BJ (cell line): ENCODE data around the gene MYO15B. TPM values are rescaled to one million over a fixed set of nuclear protein-coding genes. Genes with fewer than 3 reads are reported as not detected.

Experiments
- CTCF ChIA-PET: fragments of 350-600 bp; formaldehyde crosslinking; extraction: SDS; loops from one replicate; lab custom pipeline; 2021; ENCODE audit warnings: antibody characterized with exemption, inconsistent platforms; lab: Yijun Ruan, JAX
- POLR2A ChIA-PET: fragments of 300-600 bp; sonication (Branson Sonifier 250); formaldehyde crosslinking; extraction: SDS; loops from one replicate; lab custom pipeline; 2021; ENCODE audit warnings: antibody characterized with exemption; lab: Charles Lee
- DNase-seq: peaks from one replicate; pipeline ENCODE4 v3.0.0-alpha.2; 2011; ENCODE audit warnings: low read depth
- H3K27me3 ChIP-seq: 2 replicates; pipeline ENCODE4 v1.6.0; 2011; ENCODE audit warnings: low read length; ENCODE audit not compliant: control insufficient read depth, insufficient read depth
- H3K36me3 ChIP-seq: 2 replicates; pipeline ENCODE4 v1.5.1; 2011; ENCODE audit warnings: low read length; ENCODE audit not compliant: control insufficient read depth, insufficient read depth
- H3K4me3 ChIP-seq: 2 replicates; pipeline ENCODE4 v1.5.1; 2011; ENCODE audit warnings: low read depth, mild to moderate bottlenecking, control low read depth, low read length
- polyA plus RNA-seq: library from polyadenylated mRNA; depleted of rRNA; stranded (reverse); fragments of >200 nt; gene quantifications from 2 replicates; pipeline ENCODE4 v1.2.3, GENCODE V29; 2011
- TF ChIP-seq, protein P1 (sequence below): IDR thresholded peaks from 2 replicates; pipeline ENCODE4 v1.5.1; 2011; ENCODE audit warnings: low read depth, mild to moderate bottlenecking, control low read depth, inconsistent platforms, low read length, moderate library complexity; ENCODE audit not compliant: insufficient read depth

The MYO15B gene
- polyA plus RNA-seq, 1 experiment = 1.3 TPM

DNA sequence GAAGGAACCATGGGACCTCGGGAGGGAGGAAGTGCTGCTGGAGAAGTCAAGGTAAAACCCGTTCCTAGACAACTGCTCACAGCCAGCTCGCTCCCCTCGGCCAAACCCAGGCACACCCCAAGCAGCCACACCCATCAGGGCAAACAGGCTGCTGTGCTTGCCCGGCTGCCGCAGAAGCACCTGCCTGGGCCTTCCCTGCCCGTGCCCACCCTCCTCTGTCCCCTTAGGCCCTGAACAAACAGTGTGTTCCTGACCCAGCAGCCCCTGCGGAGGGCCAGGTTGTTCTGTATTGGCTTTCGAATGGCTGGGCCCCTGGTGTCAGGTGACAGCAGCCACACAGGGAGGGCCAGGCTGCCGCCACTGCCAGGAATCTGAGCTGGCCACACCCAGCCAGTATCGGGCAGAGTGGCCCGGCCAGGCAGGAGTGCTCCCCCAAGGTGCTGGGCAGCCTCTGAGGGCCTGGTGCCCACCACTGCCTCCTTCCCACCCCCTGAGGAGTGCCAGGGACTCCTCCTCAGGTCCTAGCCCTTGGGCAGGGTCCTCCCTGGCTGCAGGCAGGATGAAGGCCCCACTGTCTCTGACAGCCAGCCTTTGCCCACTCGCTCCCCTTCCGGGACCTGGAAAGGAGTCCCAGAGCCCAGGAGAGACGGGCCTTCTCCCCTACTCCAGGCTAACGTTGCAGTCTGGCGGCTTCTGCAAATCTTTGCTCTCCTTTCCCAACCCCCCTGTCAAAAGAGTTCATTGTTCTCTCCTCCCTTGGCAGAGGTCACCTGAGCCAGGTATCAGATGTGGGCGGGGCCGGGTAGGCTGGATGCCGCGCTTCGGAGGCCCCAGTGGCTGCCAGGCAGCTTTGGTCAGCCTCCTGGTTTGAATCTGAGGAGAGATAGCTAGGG is 38.1 kb upstream of the MYO15B start:
- no peak for DNase-seq
- Histone ChIP-seq H3K27me3 (no peaks in the 10 kb centered on the region), H3K36me3 (no peaks in the 10 kb centered on the region), H3K4me3 (no peak overlapping the region)
- TF ChIP-seq, protein P1, sequence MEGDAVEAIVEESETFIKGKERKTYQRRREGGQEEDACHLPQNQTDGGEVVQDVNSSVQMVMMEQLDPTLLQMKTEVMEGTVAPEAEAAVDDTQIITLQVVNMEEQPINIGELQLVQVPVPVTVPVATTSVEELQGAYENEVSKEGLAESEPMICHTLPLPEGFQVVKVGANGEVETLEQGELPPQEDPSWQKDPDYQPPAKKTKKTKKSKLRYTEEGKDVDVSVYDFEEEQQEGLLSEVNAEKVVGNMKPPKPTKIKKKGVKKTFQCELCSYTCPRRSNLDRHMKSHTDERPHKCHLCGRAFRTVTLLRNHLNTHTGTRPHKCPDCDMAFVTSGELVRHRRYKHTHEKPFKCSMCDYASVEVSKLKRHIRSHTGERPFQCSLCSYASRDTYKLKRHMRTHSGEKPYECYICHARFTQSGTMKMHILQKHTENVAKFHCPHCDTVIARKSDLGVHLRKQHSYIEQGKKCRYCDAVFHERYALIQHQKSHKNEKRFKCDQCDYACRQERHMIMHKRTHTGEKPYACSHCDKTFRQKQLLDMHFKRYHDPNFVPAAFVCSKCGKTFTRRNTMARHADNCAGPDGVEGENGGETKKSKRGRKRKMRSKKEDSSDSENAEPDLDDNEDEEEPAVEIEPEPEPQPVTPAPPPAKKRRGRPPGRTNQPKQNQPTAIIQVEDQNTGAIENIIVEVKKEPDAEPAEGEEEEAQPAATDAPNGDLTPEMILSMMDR = no peak
- POLR2A ChIA-PET = interaction anchor here (0.6 kb wide), 1 partner anchor 34 kb away, joined by 3 read pairs; no protein-coding TSS in a partner anchor
- CTCF ChIA-PET = interaction anchor here (0.6 kb wide), 2 partner anchors 12 to 285 kb away, joined by 3 read pairs; no protein-coding TSS in a partner anchor

DNA sequence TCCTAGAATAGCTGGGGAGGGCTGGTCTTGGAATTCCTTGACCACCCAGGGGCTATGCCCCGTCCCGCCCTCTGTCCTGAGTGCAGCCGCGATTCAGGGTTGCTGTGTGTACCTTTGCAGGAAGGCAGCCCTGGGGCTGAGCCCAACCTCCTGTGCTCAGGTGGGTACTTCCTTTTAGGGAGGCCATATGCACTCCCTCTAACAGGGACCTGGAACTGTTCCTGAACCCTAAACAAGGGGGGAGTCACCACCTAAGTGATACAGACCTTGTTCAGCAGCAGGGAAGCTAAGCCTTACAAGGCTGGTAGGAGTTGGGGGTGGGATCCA is 37.5 kb upstream of the MYO15B start:
- Histone ChIP-seq H3K27me3 (no peaks in the 10 kb centered on the region), H3K4me3 (no peak overlapping the region), H3K36me3 (no peaks in the 10 kb centered on the region)
- CTCF ChIA-PET = no interaction called here
- no peak for DNase-seq
- TF ChIP-seq, protein P1 = no peak
- POLR2A ChIA-PET = no interaction called here

GRCh38 chr17:75551266-75551665 is 36.3 kb upstream of the MYO15B start:
- ChIA-PET CTCF (interaction anchor here (1.5 to 2.2 kb wide), 2 partner anchors 8 to 35 kb away, joined by 3 to 9 read pairs; partner anchors contain the start of gene TSEN54), POLR2A (no interaction called here)
- H3K36me3 ChIP-seq = no peaks in the 10 kb centered on the region
- H3K27me3 ChIP-seq = no peaks in the 10 kb centered on the region
- H3K4me3 ChIP-seq = no peak overlapping the region
- DNase-seq = no peak
- TF ChIP-seq, protein P1 = no peak

DNA sequence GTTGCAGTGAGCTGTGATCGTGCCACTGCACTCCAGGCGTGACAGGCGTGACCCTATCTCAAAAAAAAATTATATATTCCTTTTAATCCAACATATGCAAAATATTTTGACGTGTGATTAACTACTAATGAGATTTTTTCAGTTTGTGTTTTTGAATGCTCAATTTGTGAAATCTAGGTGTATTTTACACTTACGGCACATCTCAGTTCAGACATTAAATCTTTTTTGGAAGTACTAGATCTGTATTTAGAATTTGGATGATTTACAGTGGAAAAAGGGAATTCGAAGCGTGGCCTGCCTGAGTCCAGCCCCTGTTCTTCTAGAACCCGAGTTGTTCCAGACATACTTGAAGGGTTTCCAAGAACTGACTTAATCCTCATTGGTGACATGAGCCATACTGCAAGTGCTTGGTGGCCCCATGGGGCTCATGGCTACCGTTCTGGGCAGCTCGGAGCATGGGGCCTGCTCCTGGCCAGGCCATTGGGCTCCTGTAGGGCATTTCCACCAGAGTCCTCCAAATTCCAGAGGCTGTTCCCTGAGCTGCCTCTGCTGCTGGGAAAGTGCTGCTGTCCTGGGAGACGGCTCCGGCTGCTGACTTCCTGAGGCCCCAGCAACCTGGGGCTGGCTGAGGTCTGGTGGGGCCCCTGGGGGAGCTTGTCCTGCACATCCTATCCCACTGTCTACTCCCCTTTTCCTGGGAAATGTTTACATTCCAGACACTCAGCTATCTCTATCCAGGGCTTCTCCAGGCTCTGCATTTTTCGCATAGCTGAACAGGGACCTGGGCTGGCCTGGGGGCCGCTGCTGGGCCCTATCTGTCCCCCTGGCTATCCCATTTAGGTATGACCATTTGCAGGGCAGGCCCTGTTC is 34.9 kb upstream of the MYO15B start:
- no peaks in the 10 kb centered on the region for H3K27me3 ChIP-seq
- no peak overlapping the region for H3K4me3 ChIP-seq
- TF ChIP-seq, protein P1 = no peak
- DNase-seq = no peak
- POLR2A ChIA-PET = no interaction called here
- no peaks in the 10 kb centered on the region for H3K36me3 ChIP-seq
- CTCF ChIA-PET = interaction anchor here (0.6 to 2.2 kb wide), 5 partner anchors 10 to 477 kb away, joined by 3 to 9 read pairs (median 3); partner anchors contain the start of gene TSEN54
